Measurements from ENCODE around the gene ARAP3.
"Not testable (repeated sequence)": the region's sequence is repeated elsewhere in the genome, so short reads cannot be mapped to it uniquely, and the experiment has no call there.

The ARAP3 gene

DNA sequence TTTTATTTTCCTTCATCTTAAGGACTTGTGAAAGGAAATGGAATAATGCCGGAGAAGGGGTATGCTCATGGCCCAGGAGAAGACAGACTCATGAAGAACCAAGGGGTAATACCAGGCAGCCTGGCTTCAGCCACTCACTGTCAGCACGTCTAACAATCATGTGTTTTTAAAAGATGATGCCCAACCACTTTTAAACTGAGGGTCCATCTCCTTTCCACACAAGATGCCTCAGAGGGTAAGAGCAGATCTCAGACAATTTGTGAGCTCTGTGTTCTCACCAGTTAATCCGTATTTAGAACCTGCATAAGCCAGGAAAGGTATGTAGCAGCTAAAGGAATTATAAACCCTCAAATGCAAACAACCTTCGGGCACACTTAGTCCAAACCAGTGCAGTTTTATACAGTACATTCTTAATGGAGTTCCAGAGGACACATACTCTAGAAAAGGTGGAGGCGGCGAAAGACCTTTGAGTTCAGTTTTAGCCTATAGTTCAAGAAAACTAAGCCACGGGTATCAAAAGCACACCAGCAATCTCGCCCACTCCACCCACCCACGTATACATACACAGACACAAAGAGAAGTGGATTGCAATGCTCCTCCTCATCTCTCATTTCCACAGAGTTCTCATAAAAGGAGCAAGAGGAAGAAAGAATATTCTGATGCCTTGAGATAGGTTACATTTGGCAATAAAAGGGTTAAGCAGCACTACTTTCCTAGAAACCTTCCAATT, 65.9 kb downstream of the ARAP3 start:
- intact Hi-C loops (cut with micrococcal nuclease), result no loop called here
- peaks cover 31% of the 10 kb centered on the region for H3K36me3 Mint-ChIP-seq (ENCODE audit: low read depth)
- H3K4me1 Mint-ChIP-seq (ENCODE audit: low read depth), result peaks cover 66% of the 10 kb centered on the region

DNA sequence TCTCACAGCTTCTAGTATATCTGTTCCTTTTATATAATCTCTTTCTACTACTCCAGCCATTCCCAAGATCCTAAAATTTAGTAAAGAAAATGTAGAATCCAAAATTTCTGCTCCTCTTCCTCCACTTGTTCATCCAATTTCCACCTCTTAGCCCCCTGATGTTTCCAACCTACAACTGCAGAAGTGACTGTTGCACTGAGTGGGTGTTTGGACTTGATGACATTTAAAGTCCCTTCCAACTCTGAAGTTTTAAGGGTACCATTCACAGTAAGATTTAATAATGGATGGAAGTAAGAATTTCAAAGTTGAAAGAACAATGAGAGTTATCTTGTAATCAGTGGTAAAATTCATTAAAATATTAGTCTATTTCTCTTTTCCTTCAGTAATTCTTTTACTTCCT, 68.7 kb downstream of the ARAP3 start:
- H3K27me3 Mint-ChIP-seq, result no peaks in the 10 kb centered on the region
- no peaks in the 10 kb centered on the region for H3K9me3 Mint-ChIP-seq
- H3K4me3 Mint-ChIP-seq, result peak overlapping the region; percentile 11
- intact Hi-C loops (cut with micrococcal nuclease), result no loop called here
- peak overlapping the region; percentile 59 for H3K27ac Mint-ChIP-seq
- H3K36me3 Mint-ChIP-seq (ENCODE audit: low read depth), result peaks cover 29% of the 10 kb centered on the region
- H3K4me1 Mint-ChIP-seq (ENCODE audit: low read depth), result peaks cover 77% of the 10 kb centered on the region

More for the DNA sequence above, 65.9 kb downstream of the ARAP3 start:
- peak overlapping the region; percentile 92 for H3K27ac Mint-ChIP-seq
- H3K9me3 Mint-ChIP-seq, result no peaks in the 10 kb centered on the region
- no peaks in the 10 kb centered on the region for H3K27me3 Mint-ChIP-seq
- H3K4me3 Mint-ChIP-seq, result peak overlapping the region; percentile 92

DNA sequence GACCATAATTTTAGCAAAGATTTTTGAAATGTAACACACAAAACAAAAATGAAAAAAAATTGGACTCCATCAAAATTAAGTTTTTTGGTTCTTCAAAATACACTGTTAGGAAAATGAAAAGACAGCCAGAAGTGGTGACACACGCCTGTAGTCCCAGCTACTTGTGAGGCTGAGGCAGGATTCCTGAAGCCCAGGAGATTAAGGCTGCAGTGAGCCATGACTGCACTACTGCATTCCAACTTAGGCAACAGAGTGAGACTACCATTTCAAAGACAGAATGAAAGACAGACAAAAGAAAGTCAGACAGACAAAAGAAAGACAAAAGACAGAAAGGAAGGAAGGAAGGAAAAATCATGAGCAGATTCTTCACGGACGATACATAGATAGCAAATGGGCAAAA, 70.7 kb downstream of the ARAP3 start:
- Mint-ChIP-seq H3K4me3 (no peak overlapping the region), H3K36me3 (ENCODE audit: low read depth) (peaks cover 32% of the 10 kb centered on the region)

GRCh38 chr5:141609921-141610320, 72.1 kb downstream of the ARAP3 start:
- peak overlapping the region; percentile 16 for H3K27ac Mint-ChIP-seq
- H3K27me3 Mint-ChIP-seq; intact Hi-C loops (cut with micrococcal nuclease); H3K9me3 Mint-ChIP-seq; H3K4me3 Mint-ChIP-seq: not testable (repeated sequence)
- H3K4me1 Mint-ChIP-seq (ENCODE audit: low read depth), result peaks cover 73% of the 10 kb centered on the region
- peaks cover 32% of the 10 kb centered on the region for H3K36me3 Mint-ChIP-seq (ENCODE audit: low read depth)

More for the DNA sequence above, 70.7 kb downstream of the ARAP3 start:
- Mint-ChIP-seq H3K4me1 (ENCODE audit: low read depth) (peaks cover 73% of the 10 kb centered on the region), H3K27ac (peak overlapping the region; percentile 16), H3K27me3 (no peaks in the 10 kb centered on the region), H3K9me3 (no peaks in the 10 kb centered on the region)
- intact Hi-C loops (cut with micrococcal nuclease), result no loop called here

DNA sequence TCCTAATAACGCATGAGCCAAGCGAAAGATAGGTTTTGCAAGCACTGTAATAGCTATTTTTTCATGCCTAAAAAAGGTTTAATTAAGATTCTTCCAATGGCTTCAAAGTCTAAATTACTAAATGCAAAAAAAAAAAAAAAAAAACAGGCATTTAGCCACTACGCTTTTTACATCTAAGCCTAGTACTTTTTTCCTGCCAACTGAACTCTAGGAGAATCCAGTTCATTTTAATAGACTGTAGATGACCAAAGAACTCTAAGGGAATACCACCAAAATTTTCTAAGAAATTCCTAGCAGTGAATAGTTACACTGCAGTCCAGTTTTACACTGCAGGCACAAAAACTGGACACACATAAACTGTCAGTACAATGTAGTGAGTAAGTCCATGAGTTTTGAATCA, 73.0 kb downstream of the ARAP3 start:
- Mint-ChIP-seq H3K9me3 (no peaks in the 10 kb centered on the region), H3K36me3 (ENCODE audit: low read depth) (peaks cover 32% of the 10 kb centered on the region), H3K27me3 (no peaks in the 10 kb centered on the region), H3K4me3 (no peak overlapping the region), H3K4me1 (ENCODE audit: low read depth) (peaks cover 77% of the 10 kb centered on the region), H3K27ac (no peak overlapping the region)
- intact Hi-C loops (cut with micrococcal nuclease), result no loop called here

DNA sequence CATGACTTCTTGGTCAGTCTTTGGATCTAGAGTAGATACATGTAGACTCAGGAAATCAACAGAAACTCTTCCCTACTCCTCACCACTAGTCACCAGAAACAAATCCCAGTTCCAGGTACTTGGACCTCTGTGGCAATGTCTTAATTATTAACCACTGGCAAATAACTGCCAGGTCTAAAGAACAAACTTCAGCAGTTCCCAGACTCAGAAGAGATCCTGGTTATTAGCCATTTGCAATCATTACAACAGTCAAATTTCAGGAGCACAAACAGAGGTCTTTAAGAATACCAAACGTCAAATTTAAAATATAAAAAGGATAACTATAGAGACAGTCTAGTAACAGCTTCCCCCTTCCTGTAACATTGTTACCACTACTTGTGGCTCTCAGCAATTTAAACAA, 73.5 kb downstream of the ARAP3 start:
- H3K4me3 Mint-ChIP-seq, result no peak overlapping the region
- H3K27ac Mint-ChIP-seq, result peak overlapping the region; percentile 96
- H3K4me1 Mint-ChIP-seq (ENCODE audit: low read depth), result peaks cover 77% of the 10 kb centered on the region
- peaks cover 32% of the 10 kb centered on the region for H3K36me3 Mint-ChIP-seq (ENCODE audit: low read depth)
- H3K27me3 Mint-ChIP-seq, result no peaks in the 10 kb centered on the region
- intact Hi-C loops (cut with micrococcal nuclease), result no loop called here
- H3K9me3 Mint-ChIP-seq, result no peaks in the 10 kb centered on the region

DNA sequence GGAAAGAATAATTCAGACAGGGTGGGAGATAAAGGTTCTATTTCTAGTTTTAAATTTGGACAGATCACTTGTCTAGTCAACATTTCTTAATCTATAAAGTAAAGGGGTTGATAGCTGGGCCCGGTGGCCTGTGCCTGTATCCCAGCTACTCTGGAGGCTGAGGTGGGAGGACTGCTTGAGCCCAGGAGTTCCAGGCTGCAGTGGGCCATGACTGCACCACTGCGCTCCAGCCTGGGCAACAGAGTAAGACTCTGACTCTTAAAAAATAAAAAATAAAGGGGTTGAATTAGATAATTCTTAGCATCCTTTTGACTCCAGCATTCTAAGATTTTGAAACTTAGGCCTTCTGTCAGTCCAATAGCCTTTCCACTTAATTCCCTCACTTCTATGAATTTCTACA, 74.0 kb downstream of the ARAP3 start:
- intact Hi-C loops (cut with micrococcal nuclease), result no loop called here
- Mint-ChIP-seq H3K4me3 (no peak overlapping the region), H3K36me3 (ENCODE audit: low read depth) (peaks cover 32% of the 10 kb centered on the region), H3K27me3 (no peaks in the 10 kb centered on the region), H3K4me1 (ENCODE audit: low read depth) (peaks cover 72% of the 10 kb centered on the region), H3K27ac (peak overlapping the region; percentile 96), H3K9me3 (no peaks in the 10 kb centered on the region)

DNA sequence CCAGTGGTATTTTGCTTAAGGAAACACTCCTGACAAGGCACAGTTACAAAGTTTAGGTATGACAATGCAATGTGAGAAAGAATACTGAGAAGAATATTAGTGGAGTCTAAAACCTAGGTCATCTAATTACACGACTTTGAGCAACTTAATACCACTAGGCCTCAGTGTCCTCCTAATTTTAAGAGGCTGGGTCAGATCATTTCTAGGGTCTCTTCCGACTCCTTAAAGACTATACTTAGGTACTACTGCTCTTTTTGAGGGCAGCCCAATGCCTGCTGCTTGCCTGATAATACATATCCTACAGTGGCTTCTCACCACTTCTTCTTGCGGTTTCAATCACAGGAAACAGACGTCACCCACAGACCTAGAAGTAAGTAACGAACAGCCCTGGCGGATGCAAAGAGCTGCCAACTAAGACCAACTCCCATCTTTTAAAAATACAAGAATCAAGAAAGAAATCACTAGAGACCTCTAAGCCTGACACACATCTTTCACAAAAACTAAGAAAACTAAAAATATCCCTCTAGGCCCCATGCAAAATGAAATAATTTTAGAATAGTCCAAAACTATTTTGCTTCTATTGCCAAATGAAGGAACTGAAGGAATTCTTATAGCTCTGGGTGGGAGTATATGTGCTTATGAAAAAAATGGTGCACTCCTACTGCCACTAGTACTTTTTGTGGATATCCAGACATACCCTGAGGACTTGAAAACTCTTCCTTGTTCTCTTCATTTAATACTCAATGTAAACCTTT, 76.3 kb downstream of the ARAP3 start:
- Mint-ChIP-seq H3K27me3 (no peaks in the 10 kb centered on the region), H3K9me3 (no peaks in the 10 kb centered on the region), H3K36me3 (ENCODE audit: low read depth) (peaks cover 27% of the 10 kb centered on the region), H3K4me1 (ENCODE audit: low read depth) (peaks cover 68% of the 10 kb centered on the region), H3K4me3 (peak overlapping the region; percentile 44), H3K27ac (peak overlapping the region; percentile 96)
- intact Hi-C loops (cut with micrococcal nuclease), result loop anchor here (2.0 kb wide), 1 partner anchor 13 kb away; the partner anchor contains the start of gene DIAPH1

DNA sequence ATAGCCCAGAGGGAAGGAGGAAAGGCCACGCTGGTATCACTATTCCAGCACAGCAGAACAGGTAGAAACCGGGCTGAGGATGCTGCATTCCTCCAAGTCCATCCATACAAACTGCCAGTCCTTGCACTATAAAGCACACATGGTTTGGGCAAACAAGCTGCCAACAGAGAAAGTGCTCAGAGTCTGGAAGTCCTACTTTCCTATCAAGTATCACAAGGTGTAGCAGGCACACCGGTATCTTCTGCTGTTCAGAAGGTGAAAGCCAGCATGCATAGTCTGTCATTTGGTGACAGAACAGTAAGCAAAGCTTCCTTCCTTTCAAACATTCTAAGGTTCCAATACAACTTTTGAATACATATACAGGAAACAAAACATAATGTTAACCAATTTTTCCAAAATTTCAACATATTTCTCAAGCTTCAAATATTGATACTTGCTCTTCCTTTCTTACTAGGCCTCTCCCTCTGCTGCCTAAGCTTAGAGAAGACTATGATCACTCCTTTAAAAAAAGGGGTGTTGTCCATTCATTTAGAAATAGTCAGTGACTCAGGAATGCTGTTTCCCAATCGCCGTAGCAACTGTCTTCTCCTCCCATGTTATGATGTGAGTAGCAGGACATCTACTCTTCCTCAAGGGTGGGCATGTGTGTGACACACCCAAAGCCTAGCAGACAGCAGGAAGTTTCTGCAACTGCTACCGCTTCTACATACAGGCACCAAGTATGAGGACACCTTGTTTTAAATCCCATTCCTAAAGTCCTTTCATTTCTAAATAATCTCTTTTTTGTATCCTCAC, 77.9 kb downstream of the ARAP3 start:
- Mint-ChIP-seq H3K4me1 (ENCODE audit: low read depth) (peaks cover 69% of the 10 kb centered on the region), H3K36me3 (ENCODE audit: low read depth) (peaks cover 14% of the 10 kb centered on the region), H3K4me3 (peak overlapping the region; percentile 61), H3K27ac (peak overlapping the region; percentile 96), H3K27me3 (no peaks in the 10 kb centered on the region), H3K9me3 (no peaks in the 10 kb centered on the region)
- intact Hi-C loops (cut with micrococcal nuclease), result loop anchor here (2.0 kb wide), 1 partner anchor 15 kb away; the partner anchor contains the start of gene DIAPH1
